DMS153 treated with DMSO at 0.1 percent for 48 hours (cell line): Measurements from ENCODE around the gene FGF11.
"Not testable (repeated sequence)": the region's sequence is repeated elsewhere in the genome, so short reads cannot be mapped to it uniquely, and the experiment has no call there.

Experiments
- DNase-seq: peaks from one replicate; lab custom pipeline; 2025; ENCODE audit not compliant: unreplicated experiment; lab: John Stamatoyannopoulos, UW

FGF11 gene

GRCh38 chr17:7460850-7461660, 21.7 kb downstream of the FGF11 start:
- DNase-seq, result no peak

GRCh38 chr17:7462474-7463371, 23.4 kb downstream of the FGF11 start:
- no peak for DNase-seq

- DNase-seq, result no peak
These were observed 24.1 kb downstream of the FGF11 start for GRCh38 chr17:7463372-7463846.

- no peak for DNase-seq
These were observed 24.8 kb downstream of the FGF11 start for GRCh38 chr17:7464081-7464480.

GRCh38 chr17:7465597-7466275, 26.4 kb downstream of the FGF11 start:
- DNase-seq, result no peak

DNA sequence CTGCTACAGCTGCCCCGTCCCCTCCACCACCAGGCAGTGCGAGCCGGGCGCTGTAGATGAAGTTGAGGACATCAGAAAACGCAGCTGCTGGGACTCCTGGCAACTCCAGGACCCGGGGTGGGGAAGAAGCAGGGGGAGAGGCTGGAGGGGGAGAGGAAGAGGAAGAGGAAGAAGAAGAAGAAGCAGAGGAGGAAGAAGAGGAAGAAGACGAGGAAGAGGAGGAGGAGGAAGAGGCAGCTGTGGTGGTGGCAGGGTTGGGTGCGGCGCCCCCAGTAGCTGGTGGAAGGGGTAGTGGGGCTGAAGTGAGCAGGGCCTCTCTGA, 27.0 kb downstream of the FGF11 start:
- no peak for DNase-seq

- no peak for DNase-seq
These were observed 27.5 kb downstream of the FGF11 start for GRCh38 chr17:7466639-7467341.

GRCh38 chr17:7467498-7467897, 28.2 kb downstream of the FGF11 start:
- no peak for DNase-seq

- DNase-seq, result no peak
These were observed 29.0 kb downstream of the FGF11 start for GRCh38 chr17:7468290-7468689.

GRCh38 chr17:7468804-7469389, 29.6 kb downstream of the FGF11 start:
- DNase-seq, result no peak

DNA sequence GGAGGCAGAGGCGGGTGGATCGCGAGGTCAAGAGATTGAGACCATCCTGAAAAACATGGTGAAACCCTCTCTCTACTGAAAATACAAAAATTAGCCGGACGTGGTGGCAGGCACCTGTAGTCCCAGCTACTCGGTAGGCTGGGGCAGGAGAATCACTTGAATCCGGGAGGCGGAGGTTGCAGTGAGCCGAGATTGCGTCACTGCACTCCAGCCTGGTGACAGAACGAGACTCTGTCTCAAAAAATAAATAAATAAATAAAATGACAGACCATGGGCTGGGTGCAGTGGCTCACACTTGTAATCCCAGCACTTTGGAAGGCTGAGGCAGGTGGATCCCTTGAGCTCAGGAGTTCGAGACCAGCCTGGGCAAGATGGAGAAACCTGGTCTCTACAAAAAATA, 30.5 kb downstream of the FGF11 start:
- DNase-seq, result not testable (repeated sequence)

DNA sequence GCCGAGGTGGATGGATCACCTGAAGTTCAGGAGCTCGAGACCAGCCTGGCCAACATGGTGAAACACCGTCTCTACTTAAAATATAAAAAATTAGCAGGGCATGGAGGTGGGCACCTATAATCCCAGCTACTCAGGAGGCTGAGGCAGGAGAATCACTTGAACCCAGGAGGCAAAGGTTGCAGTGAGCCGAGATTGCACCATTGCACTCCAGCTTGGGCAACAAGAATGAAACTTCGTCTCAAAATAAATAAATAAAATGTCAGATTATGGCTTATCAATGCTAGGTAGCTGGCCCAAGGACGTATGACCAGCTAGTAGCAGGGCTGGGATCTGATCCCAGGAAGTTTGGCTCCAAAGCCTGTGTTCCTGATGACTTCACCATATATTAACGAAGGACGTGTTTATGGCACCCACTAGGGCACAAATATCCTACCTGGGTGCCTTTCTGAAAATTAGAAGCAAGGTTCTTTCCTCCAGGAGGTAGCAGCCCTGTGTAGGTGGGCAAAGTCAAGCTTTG, 31.2 kb downstream of the FGF11 start:
- DNase-seq, result not testable (repeated sequence)

- no peak for DNase-seq
These were observed 32.4 kb downstream of the FGF11 start for GRCh38 chr17:7471729-7472128.

DNA sequence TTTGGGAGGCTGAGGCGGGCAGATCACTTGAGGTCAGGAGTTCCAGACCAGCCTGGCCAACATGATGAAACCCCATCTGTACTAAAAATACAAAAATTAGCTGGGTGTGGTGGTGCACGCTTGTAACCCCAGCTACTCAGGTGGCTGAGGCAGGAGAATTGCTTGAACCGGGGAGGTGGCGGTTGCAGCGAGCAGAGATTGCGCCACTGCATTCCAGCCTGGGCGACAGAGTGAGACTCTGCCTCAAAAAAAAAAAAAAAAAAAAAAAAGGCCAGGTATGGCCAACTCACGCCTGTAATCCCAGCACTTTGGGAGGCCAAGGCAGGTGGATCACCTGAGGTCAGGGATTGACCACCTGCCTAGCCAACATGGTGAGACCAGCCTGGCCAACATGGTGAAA, 35.5 kb downstream of the FGF11 start:
- DNase-seq, result not testable (repeated sequence)

DNA sequence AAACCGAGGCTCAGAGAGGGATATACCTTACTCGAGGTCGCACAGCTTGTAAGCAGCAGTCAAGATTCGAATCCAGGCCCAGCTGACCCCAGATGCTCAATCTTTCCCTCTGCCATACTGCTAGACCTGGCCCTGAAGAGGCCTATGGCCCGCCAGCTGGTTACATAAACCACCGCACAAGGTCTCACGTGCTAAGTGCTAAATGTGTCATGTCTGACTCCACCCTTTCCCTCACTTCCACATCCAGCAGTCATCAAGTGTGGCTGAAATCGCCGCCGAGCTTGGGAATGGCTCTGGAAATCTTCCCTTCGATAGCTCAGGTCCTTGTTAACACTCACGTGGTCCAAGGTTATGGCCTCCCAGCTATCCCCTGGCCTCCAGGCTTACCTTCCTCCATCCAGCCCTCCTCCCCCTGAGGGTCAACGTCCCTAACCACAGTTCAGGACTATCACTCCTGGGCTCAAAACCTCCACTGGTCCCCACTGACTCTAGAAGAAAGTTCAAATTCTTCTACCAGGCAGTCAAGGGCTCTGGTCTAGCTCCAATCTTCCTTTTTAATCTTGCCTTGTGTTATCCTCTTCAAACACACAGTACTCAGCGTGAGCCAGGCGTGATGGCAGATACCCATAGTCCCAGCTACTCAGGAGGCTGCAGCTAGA, 36.6 kb downstream of the FGF11 start:
- DNase-seq, result no peak

DNA sequence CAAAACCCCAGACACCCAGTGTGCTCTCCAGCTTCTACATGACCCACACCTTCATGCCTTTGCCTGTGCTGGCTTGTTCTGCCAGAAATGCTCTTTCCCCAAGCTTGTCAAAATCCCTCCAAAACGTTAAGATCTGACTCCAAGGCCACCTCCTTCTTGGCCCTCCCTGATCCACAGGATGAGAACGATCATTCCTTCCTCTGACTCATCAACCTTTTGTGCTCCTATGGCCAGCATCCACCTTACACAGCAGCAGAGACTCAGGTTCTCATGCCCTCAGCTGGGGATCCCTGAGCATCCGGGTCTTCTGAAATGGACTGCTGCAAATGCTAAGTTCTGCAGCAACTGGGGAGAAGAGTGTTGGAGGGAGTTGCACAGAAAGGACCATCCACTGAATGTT, 37.2 kb downstream of the FGF11 start:
- no peak for DNase-seq

DNA sequence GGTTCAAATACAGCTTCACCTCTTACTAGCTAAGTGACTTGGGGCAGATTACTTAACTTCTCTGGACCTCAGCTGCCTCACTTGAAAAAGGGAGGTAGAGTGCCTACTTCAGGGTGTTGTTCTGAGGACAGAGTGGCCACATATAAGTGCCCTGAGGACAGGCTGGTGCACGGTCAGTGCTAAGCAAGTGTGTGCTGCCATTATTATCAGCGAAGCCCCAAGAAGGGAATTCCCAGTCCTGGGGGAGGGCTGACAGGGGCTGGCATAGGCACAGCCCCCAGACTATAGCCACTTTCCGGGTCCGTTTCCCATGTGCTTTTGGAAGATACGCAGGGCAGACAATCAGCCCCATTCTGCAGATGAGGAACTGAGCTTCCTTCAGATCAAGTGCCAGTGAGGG, 37.6 kb downstream of the FGF11 start:
- no peak for DNase-seq

GRCh38 chr17:7477392-7478275, 38.3 kb downstream of the FGF11 start:
- DNase-seq, result no peak
